CD4-positive, alpha-beta T cell treated with Interleukin-17A for 4 hours (primary cell): ENCODE data around the gene MAP3K5.

ENCODE experiments used
- DNase-seq: peaks from one replicate; pipeline ENCODE4 v3.0.0-alpha.2; 2020; ENCODE audit warnings: mixed read lengths

Gene MAP3K5

DNA sequence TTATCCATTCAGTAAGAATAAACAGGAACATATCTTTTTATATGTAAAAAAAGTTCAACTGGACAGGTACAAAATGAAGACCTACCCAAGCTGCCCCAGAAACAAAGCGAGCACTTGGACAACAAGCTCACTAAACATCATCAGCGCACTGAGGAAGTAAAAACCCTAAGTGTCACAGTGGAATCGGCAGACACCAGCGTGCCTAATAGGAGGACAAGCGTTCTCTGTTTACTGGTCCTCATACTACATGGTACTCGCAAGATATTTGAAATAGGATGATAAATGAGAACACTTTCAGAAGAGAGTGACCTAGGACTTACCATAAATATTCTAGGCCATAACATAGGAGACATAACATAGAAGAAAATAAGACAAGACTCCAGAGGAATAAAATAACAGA, 260.2 kb downstream of the MAP3K5 start:
- DNase-seq, result no peak

GRCh38 chr6:136529710-136530109, 262.6 kb downstream of the MAP3K5 start:
- no peak for DNase-seq

GRCh38 chr6:136528477-136528876, 263.8 kb downstream of the MAP3K5 start:
- DNase-seq, result no peak

DNA sequence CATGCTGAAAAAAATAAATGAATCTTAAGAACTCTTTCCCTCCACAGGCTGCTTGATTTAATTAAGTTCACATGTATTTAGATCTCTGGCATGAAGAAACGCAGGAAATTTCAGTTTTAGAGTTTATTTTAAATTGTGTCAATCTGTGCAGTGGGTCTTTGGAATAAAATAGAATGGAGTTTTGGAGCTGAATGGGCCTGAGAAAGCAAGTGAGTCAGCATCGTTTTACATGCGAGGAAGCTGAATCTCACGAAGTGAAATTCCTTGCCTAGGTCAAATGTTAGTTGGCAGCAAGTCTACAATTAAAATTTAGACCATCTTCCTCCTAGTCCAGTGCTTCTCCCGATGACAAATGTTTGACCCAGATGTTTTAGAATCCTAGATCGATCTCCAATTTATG, 264.4 kb downstream of the MAP3K5 start:
- DNase-seq, result no peak

GRCh38 chr6:136526937-136527336, 265.3 kb downstream of the MAP3K5 start:
- no peak for DNase-seq

GRCh38 chr6:136526196-136526930, 265.9 kb downstream of the MAP3K5 start:
- DNase-seq, result peak; percentile 47

- DNase-seq, result no peak
These were observed 266.6 kb downstream of the MAP3K5 start for GRCh38 chr6:136525586-136526195.

DNA sequence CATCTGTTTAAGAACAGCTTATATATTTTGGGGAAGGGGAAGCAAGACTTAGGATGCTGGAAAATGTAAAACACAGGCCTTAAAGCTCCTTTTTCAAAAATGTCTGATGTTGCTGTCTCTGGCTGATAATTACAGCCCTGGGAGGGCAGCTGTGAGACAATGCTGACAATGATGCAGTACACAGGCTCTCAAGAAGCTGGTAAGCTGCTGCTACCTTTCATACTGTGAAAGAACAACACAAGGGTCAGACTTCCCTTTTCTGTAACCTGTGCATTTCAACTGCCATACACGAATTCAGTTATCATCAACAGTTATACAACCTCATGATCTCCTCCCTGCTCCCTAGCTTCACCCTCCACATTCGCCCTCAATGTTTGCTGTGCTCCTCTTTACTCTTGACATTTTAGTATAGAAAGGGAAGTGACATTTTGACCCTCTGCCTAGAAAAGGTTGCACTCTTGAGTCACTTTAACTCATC, 267.3 kb downstream of the MAP3K5 start:
- DNase-seq, result no peak

- no peak for DNase-seq
These were observed 267.8 kb downstream of the MAP3K5 start for GRCh38 chr6:136524339-136524935.

- no peak for DNase-seq
These were observed 269.1 kb downstream of the MAP3K5 start for GRCh38 chr6:136523196-136523595.

DNA sequence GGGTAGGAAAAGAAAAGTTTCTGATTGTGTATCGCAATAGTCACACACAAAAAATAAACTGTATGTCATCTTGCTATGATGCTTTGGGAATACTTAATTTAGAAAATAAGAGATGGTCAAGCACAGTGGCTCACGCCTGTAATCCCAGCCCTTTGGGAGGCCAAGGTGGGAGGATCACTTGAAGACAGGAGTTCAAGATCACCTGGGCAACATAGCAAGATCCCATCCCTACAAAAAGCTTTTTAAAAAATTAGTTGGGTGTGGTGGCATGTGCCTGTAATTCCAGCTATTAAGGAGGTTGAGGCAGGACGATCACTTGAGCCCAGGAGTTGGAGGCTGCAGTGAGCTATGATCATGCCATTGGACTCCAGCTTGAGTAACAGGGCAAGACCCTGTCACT, 269.6 kb downstream of the MAP3K5 start:
- DNase-seq, result no peak

GRCh38 chr6:136521911-136522310, 270.4 kb downstream of the MAP3K5 start:
- no peak for DNase-seq

- DNase-seq, result no peak
These were observed 270.9 kb downstream of the MAP3K5 start for GRCh38 chr6:136521427-136521826.

GRCh38 chr6:136520517-136520916, 271.8 kb downstream of the MAP3K5 start:
- no peak for DNase-seq

- DNase-seq, result no peak
These were observed 274.7 kb downstream of the MAP3K5 start for GRCh38 chr6:136517582-136517981.

GRCh38 chr6:136517002-136517401, 275.3 kb downstream of the MAP3K5 start:
- no peak for DNase-seq

DNA sequence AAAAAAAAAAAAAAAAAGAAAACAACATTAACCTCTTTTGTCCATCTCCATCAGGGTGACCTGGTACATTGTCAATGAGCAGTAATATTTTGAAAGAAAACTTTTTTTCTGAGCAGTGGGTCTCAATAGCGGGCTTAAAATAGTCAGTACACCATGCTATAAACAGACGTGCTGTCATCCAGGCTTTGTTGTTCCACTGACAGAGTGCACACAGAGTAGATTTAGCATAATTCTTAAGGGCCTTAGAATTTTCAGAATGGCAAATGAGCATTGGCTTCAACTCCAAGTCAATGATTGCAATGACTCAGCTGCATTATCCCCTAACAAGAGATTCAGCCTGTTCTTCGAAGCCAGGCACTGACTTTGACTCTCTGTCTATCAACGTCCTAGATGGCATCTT, 277.7 kb downstream of the MAP3K5 start:
- DNase-seq, result no peak

- no peak for DNase-seq
These were observed 280.4 kb downstream of the MAP3K5 start for GRCh38 chr6:136511926-136512325.

GRCh38 chr6:136511397-136511796, 280.9 kb downstream of the MAP3K5 start:
- DNase-seq, result no peak

GRCh38 chr6:136510782-136511181, 281.5 kb downstream of the MAP3K5 start:
- no peak for DNase-seq

- no peak for DNase-seq
These were observed 282.0 kb downstream of the MAP3K5 start for GRCh38 chr6:136510299-136510698.

DNA sequence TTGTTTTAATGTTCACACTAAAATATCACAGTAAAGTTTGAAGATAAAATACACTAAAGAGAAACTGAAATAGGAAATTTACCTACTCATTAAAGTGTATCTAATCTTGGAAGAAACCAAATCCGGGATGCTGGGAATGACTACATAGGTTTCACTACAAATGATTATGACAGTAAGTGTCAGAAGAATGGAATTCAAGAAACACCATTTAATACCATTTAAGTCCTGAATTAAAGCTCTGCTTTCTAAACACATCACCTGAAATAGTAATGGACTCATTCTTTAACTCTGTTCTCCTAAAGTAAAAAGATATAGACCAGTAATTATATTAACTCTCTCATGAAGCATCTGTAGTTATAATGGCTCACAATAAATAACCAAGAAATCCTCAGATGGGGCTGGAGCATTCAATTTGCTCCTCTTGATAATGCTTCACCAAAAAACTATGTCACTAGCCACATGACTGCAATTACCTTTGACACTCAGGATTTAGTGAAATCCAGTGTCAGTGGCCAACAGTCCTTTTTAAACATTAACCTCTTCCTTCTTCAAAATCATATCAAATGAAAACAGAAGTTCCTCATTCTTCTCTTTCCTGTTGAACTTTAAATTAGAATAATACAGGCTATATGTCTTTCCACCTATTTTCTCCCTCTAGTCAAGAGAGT, 283.4 kb downstream of the MAP3K5 start:
- no peak for DNase-seq
